GM12892 (cell line): Measurements from ENCODE around the gene SMIM22.

Source experiments
- POLR2A ChIP-seq: IDR thresholded peaks from 2 replicates; pipeline ENCODE4 v1.6.1; 2011; ENCODE audit warnings: low read depth, low read length, control low read depth
- POLR2AphosphoS5 ChIP-seq: IDR thresholded peaks from 2 replicates; pipeline ENCODE4 v1.6.1; 2011; ENCODE audit warnings: low read depth, low read length, control low read depth
- TAF1 ChIP-seq: IDR thresholded peaks from 2 replicates; pipeline ENCODE4 v1.6.1; 2011; ENCODE audit warnings: low read depth, mild to moderate bottlenecking, control low read depth, low read length, borderline replicate concordance

GRCh38 chr16:4778050-4778392 lies 17.1 kb upstream of the SMIM22 start:
- TF ChIP-seq POLR2AphosphoS5 (no peak), TAF1 (no peak), POLR2A (no peak)
